Spleen (tissue), 11 donors: ENCODE results near the gene ADORA1. TPM values are rescaled to one million over a fixed set of nuclear protein-coding genes. Genes with fewer than 3 reads are reported as not detected.

Experiments used
- DNase-seq: peaks from one replicate; pipeline ENCODE4 v3.0.0-alpha.2; 2020
- H3K27ac ChIP-seq, 8 donors: fragments of 200-600 bp; sonication (generic) in 7 of 8; 1 replicate in 4 of 8; 2 replicates in 4 of 8; pipeline versions ENCODE4 v1.5.0 to v1.8.0; 2016 to 2021; ENCODE audit warnings: inconsistent platforms in 4 of 8, mild to moderate bottlenecking in 4 of 8, moderate library complexity in 1 of 8
- H3K27me3 ChIP-seq, 7 donors: fragments of 200-600 bp; sonication (generic) in 6 of 7; replicated peaks in 1 of 7; 1 replicate in 4 of 7; 2 replicates in 3 of 7; pipeline versions ENCODE4 v1.5.0 to v1.8.0; 2016 to 2021; ENCODE audit warnings: inconsistent platforms in 3 of 7, mild to moderate bottlenecking in 1 of 7
- H3K36me3 ChIP-seq, 6 donors: fragments of 200-600 bp; sonication (generic) in 5 of 6; 1 replicate in 4 of 6; 2 replicates in 2 of 6; pipeline versions ENCODE4 v1.5.0 to v1.8.0; 2016 to 2021; ENCODE audit warnings: inconsistent platforms in 2 of 6
- H3K4me1 ChIP-seq, 6 donors: fragments of 200-600 bp; sonication (generic) in 5 of 6; 1 replicate in 3 of 6; 2 replicates in 3 of 6; pipeline versions ENCODE4 v1.5.0 to v1.8.0; 2016 to 2021; ENCODE audit warnings: inconsistent platforms in 3 of 6
- H3K4me3 ChIP-seq, 8 donors: fragments of 200-600 bp; sonication (generic) in 7 of 8; 1 replicate in 4 of 8; 2 replicates in 4 of 8; pipeline versions ENCODE4 v1.5.0 to v1.8.0; 2016 to 2021; ENCODE audit warnings: inconsistent platforms in 4 of 8, mild to moderate bottlenecking in 4 of 8, moderate library complexity in 2 of 8
- H3K9me3 ChIP-seq, 8 donors: fragments of 200-600 bp; sonication (generic) in 7 of 8; 1 replicate in 4 of 8; 2 replicates in 4 of 8; pipeline versions ENCODE4 v1.5.0 to v1.8.0; 2016 to 2021; ENCODE audit warnings: inconsistent platforms in 4 of 8
- CTCF ChIP-seq, 11 experiments: fragments of 200-600 bp in 7 of 11; fragments of 450-650 bp in 4 of 11; sonication (generic) in 4 of 11; IDR thresholded peaks in 8 of 11; conservative IDR thresholded peaks in 3 of 11; 1 replicate in 7 of 11; 2 replicates in 4 of 11; pipeline versions ENCODE4 v1.4.0 to v1.8.0; 2016 to 2021; ENCODE audit warnings: antibody characterized with exemption in 11 of 11, inconsistent platforms in 4 of 11, mild to moderate bottlenecking in 1 of 11
- POLR2A ChIP-seq, 3 donors: fragments of 450-650 bp; IDR thresholded peaks; one replicate each; pipeline ENCODE4 v1.5.1; 2017; ENCODE audit warnings: antibody characterized with exemption in 3 of 3, mild to moderate bottlenecking in 1 of 3
- POLR2AphosphoS5 ChIP-seq, 3 donors: sonication (generic); formaldehyde crosslinking; IDR thresholded peaks; one replicate each; pipeline ENCODE4 v1.5.1; 2017; ENCODE audit warnings: antibody characterized with exemption in 3 of 3
- WGBS, 5 donors: extraction: QIAGEN DNeasy Blood & Tissue Kit in 3 of 5; methylation state at CpG; one replicate each; pipeline versions ENCODE4 v1.1.5 to v1.1.7; 2013 to 2018; 5-methylcytosine and 5-hydroxymethylcytosine counted together
- intact Hi-C: fragments of 100-400 bp; cut with DNase I; formaldehyde crosslinking; loops from one replicate; pipeline ENCODE4 v1.15.0; 2023; ENCODE audit warnings: low total_unique reads
- polyA plus RNA-seq, 3 donors: library from polyadenylated mRNA; stranded (reverse); fragments of 200-250 nt; gene quantifications; one replicate each; pipeline ENCODE4 v1.2.1, GENCODE V29; 2013
- total RNA-seq, 7 donors: library from RNA; depleted of rRNA in 3 of 7; stranded (reverse); fragments of >200 nt in 3 of 7; fragmentation: NEBNext Ultra II Directional in 4 of 7; extraction: Animal tissue kit (Norgen Biotek cat#: 25700) in 4 of 7; gene quantifications; one replicate each; pipeline versions ENCODE4 v1.1.0 to v1.2.1, GENCODE V29; 2016 to 2021
- donor health status: healthy with polysubstance abuse.
- donor health status: DM: no; HTN: no; CAD: no; lungs with moderate emphysema.
- donor health status: DM: no; HTN: no; CAD: no.
- donor health status: Bipolar disorder and iron deficiency.
- donor health status: healthy.
- donor health status: DM: no; HTN: no; CAD: no.
- donor health status: DM: yes; HTN: yes; CAD: no.

The ADORA1 gene
- total and polyA plus RNA-seq, 10 donors, result 0.37 to 13.5 (median 5.3) TPM

GRCh38 chr1:203158960-203159665 is 31.6 kb downstream of the ADORA1 start:
- no peak for DNase-seq
- Histone ChIP-seq H3K4me1 (peaks cover 0 to 7% (median 2%) of the 10 kb centered on the region in 6 donors), H3K4me3 (no peak overlapping the region), H3K27ac (no peak overlapping the region), H3K9me3 (peaks cover 0 to 18% (median 4%) of the 10 kb centered on the region in 8 donors), H3K27me3 (peaks cover 0 to 84% (median 12%) of the 10 kb centered on the region in 7 donors), H3K36me3 (no peaks in the 10 kb centered on the region)
- intact Hi-C loops, result no loop called here
- TF ChIP-seq CTCF (IDR thresholded peaks at IDR 0.05 in 8 of 11, conservative IDR thresholded peaks at IDR 0.05 in 3 of 11), result no peak
- TF ChIP-seq POLR2AphosphoS5 (IDR thresholded peaks at IDR 0.05), result no peak
- no peak for TF ChIP-seq POLR2A (IDR thresholded peaks at IDR 0.05)
- 80 to 90% (median 87%) methylated on average over 9 of the region's 9 CpGs for WGBS, 5 donors

- intact Hi-C loops, result no loop called here
- no peaks in the 10 kb centered on the region for H3K4me1 ChIP-seq
- WGBS, 5 donors, result 37 to 83% (median 80%) methylated on average over 1 of the region's 1 CpG
- H3K36me3 ChIP-seq, result no peaks in the 10 kb centered on the region
- peaks cover 0 to 82% (median 10%) of the 10 kb centered on the region in 7 donors for H3K27me3 ChIP-seq
- H3K4me3 ChIP-seq, result no peak overlapping the region
- H3K27ac ChIP-seq, result no peak overlapping the region
- H3K9me3 ChIP-seq, result peaks cover 0 to 18% (median 4%) of the 10 kb centered on the region in 8 donors
- DNase-seq, result no peak
- TF ChIP-seq POLR2A (IDR thresholded peaks at IDR 0.05) (no peak), CTCF (IDR thresholded peaks at IDR 0.05 in 8 of 11, conservative IDR thresholded peaks at IDR 0.05 in 3 of 11) (no peak), POLR2AphosphoS5 (IDR thresholded peaks at IDR 0.05) (no peak)
These were observed 32.3 kb downstream of the ADORA1 start for GRCh38 chr1:203159844-203160243.

- no peak for DNase-seq
- no peak overlapping the region for H3K4me3 ChIP-seq
- TF ChIP-seq POLR2A (IDR thresholded peaks at IDR 0.05) (no peak), POLR2AphosphoS5 (IDR thresholded peaks at IDR 0.05) (no peak), CTCF (IDR thresholded peaks at IDR 0.05 in 8 of 11, conservative IDR thresholded peaks at IDR 0.05 in 3 of 11) (no peak)
- intact Hi-C loops, result no loop called here
- peaks cover 0 to 18% (median 4%) of the 10 kb centered on the region in 8 donors for H3K9me3 ChIP-seq
- H3K27ac ChIP-seq, result no peak overlapping the region
- H3K36me3 ChIP-seq, result peaks cover 0 to 12% (median 0%) of the 10 kb centered on the region in 6 donors
- H3K27me3 ChIP-seq, result peaks cover 0 to 80% (median 0%) of the 10 kb centered on the region in 7 donors
- no peaks in the 10 kb centered on the region for H3K4me1 ChIP-seq
- 82 to 88% (median 84%) methylated on average over 6 of the region's 6 CpGs for WGBS, 5 donors
These were observed 33.6 kb downstream of the ADORA1 start for GRCh38 chr1:203161175-203161574.

GRCh38 chr1:203161703-203162102 is 34.2 kb downstream of the ADORA1 start:
- H3K36me3 ChIP-seq, result peaks cover 0 to 12% (median 0%) of the 10 kb centered on the region in 6 donors
- no peak for TF ChIP-seq POLR2A (IDR thresholded peaks at IDR 0.05)
- TF ChIP-seq POLR2AphosphoS5 (IDR thresholded peaks at IDR 0.05), result no peak
- TF ChIP-seq CTCF (IDR thresholded peaks at IDR 0.05 in 8 of 11, conservative IDR thresholded peaks at IDR 0.05 in 3 of 11), result no peak
- H3K27ac ChIP-seq, result no peak overlapping the region
- intact Hi-C loops, result no loop called here
- DNase-seq, result no peak
- H3K4me1 ChIP-seq, result peaks cover 0 to 2% (median 0%) of the 10 kb centered on the region in 6 donors
- peaks cover 0 to 81% (median 0%) of the 10 kb centered on the region in 7 donors for H3K27me3 ChIP-seq
- H3K9me3 ChIP-seq, result peaks cover 0 to 18% (median 4%) of the 10 kb centered on the region in 8 donors
- no peak overlapping the region for H3K4me3 ChIP-seq
- 86 to 94% (median 91%) methylated on average over 11 of the region's 11 CpGs for WGBS, 5 donors
